Uterus (tissue), 2 donors: ENCODE measurements around the gene OXNAD1.

Source experiments
- POLR2A ChIP-seq, 2 donors: fragments of 450-650 bp; IDR thresholded peaks; one replicate each; pipeline ENCODE4 v1.6.1; 2016; ENCODE audit warnings: antibody characterized with exemption in 2 of 2, mild to moderate bottlenecking in 1 of 2, moderate library complexity in 1 of 2
- TF ChIP-seq, protein P1 (sequence below), 4 experiments: fragments of 200-600 bp in 2 of 4; fragments of 450-650 bp in 2 of 4; sonication (generic) in 2 of 4; IDR thresholded peaks; one replicate each; pipeline ENCODE4 v1.5.1; 2016 to 2019; ENCODE audit warnings: antibody characterized with exemption in 4 of 4, mild to moderate bottlenecking in 2 of 4, moderate library complexity in 1 of 4

DNA sequence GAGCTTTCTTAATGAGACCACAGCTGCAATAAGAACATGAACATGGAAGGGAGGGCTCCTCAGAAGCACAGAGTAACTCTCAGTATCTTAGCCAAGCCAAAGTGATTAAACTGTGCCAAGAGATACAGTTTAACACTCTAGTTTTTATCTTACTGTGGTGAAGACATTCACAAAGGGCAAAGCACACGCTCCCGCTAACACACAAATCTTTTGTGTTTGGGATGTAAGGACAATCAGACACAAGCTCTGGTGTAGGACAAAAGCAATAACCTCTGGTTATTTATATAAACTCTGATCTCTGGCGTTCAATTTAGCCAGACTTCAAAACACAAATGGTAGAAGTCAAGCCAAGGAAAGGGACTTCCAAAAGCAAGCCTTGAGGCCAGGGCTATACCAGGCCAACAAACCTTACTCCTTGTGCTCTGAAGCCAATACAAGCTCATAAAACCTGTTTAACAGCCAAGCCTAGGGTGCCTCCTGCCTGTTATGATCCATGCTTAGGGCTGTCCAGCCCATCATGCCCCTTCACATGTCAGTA is 28.1 kb upstream of the OXNAD1 start:
- TF ChIP-seq, protein P1, sequence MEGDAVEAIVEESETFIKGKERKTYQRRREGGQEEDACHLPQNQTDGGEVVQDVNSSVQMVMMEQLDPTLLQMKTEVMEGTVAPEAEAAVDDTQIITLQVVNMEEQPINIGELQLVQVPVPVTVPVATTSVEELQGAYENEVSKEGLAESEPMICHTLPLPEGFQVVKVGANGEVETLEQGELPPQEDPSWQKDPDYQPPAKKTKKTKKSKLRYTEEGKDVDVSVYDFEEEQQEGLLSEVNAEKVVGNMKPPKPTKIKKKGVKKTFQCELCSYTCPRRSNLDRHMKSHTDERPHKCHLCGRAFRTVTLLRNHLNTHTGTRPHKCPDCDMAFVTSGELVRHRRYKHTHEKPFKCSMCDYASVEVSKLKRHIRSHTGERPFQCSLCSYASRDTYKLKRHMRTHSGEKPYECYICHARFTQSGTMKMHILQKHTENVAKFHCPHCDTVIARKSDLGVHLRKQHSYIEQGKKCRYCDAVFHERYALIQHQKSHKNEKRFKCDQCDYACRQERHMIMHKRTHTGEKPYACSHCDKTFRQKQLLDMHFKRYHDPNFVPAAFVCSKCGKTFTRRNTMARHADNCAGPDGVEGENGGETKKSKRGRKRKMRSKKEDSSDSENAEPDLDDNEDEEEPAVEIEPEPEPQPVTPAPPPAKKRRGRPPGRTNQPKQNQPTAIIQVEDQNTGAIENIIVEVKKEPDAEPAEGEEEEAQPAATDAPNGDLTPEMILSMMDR (IDR thresholded peaks at IDR 0.05), result no peak
- TF ChIP-seq POLR2A (IDR thresholded peaks at IDR 0.05), result no peak
